HG02973 (cell line): ENCODE data around the gene COG1.

Experiments used
- ATAC-seq: cut with Tn5 transposase; IDR thresholded peaks from one replicate; pipeline ENCODE4 v1.9.1; 2021; ENCODE audit warnings: moderate library complexity; ENCODE audit not compliant: unreplicated experiment

The COG1 gene

GRCh38 chr17:73196500-73196899 is 3.6 kb downstream of the COG1 start:
- ATAC-seq = no peak

DNA sequence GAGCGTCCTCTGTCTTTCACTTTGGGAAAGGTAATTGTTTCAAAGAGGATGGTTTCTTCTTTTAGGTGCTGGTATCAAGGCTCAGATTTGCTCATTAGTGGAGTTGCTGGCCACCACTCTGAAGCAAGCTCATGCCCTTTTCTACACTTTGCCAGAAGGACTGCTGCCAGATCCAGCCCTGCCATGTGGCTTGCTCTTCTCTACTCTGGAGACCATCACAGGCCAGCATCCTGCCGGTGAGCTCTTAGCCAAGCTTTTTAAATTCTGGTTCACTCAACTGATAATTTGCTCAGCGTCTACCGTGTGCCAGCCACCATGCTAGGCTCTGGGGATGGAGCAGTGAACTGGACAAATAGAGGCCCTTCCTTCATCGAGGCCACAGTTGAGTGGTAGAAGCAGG is 4.3 kb downstream of the COG1 start:
- ATAC-seq = no peak

GRCh38 chr17:73198201-73198929 is 5.5 kb downstream of the COG1 start:
- ATAC-seq = no peak

GRCh38 chr17:73198930-73199260 is 6.0 kb downstream of the COG1 start:
- no peak for ATAC-seq

DNA sequence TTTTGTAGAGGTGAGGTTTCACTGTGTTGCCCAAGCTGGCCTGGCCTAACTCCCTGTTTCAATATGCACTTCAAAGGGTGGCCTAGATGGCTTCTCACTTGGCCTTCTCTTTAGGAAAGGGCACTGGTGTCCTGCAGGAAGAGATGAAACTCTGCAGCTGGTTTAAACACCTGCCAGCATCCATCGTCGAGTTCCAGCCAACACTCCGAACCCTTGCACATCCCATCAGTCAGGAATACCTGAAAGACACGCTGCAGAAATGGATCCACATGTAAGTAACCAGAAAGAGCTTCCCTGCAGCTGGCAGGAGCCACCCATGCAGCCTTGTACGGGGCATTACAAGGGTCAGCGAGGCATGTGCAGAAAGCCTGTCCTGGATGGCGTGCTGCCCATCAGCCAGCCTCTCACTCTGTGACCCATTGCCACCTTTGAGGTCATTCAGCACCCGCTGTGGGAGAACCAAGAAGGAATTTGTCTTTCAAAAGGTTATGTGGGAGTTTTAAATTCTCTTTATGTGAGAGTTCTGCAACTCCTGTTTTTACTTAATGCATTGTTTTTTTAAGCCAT is 7.0 kb downstream of the COG1 start:
- no peak for ATAC-seq

DNA sequence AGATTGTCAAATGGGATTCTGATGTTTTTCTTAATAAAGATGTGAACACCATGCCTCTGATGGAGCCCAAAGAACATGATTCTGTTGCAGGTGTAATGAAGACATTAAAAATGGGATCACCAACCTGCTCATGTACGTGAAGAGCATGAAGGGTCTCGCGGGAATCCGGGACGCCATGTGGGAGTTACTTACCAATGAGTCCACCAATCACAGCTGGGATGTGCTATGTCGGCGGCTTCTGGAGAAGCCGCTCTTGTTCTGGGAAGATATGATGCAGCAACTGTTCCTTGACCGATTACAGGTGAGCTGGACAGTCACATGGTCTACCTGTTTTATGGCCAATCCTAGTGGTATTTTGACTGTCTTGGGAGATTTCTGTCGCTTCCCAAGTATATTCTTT is 7.6 kb downstream of the COG1 start:
- no peak for ATAC-seq

GRCh38 chr17:73201215-73202069 is 8.6 kb downstream of the COG1 start:
- ATAC-seq = no peak

- no peak for ATAC-seq
These were observed 10.4 kb downstream of the COG1 start for GRCh38 chr17:73203135-73203787.

GRCh38 chr17:73203788-73204479 is 11.1 kb downstream of the COG1 start:
- no peak for ATAC-seq

DNA sequence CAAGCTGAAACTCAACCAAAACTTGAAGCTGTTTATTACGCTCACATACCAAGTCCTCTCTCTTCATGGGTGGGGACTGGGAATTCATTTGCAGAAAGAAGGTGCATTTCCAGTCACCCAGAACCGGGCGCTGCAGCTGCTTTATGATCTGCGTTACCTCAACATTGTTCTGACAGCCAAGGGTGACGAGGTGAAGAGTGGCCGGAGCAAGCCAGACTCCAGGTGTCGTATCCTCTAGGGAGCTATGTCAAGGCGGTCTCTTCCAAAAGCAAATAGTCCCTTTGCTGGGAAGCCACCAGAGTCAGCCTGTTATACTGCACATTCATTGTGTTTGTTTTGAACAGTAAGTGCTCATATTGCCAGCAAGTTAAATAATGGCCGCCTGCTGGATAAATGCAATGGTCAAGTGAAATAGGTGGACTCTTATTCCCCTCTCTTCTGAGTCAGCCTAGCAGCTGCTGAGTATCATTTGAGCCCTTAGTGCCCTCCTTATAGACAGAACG is 12.7 kb downstream of the COG1 start:
- no peak for ATAC-seq

- no peak for ATAC-seq
These were observed 15.4 kb downstream of the COG1 start for GRCh38 chr17:73208139-73208827.

DNA sequence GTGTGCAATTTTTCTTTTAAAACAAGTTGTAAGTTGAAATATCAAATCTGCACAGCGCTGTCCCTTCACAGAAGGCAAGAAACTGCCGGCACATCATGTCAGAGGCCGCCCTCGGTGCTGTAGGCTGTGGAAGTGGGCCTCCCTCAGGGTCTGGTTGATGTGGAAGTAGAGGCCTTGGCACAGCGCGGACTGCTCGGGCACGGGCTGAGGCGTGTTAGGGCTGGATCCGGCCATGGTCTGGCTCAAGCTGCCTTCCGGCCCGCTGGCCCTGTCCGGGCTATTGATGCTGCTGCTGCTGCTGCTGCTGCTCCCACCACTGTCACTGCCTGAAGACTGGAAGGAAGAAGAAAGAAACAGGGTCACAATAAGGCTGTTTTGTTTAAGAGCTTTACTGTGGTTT is 16.6 kb downstream of the COG1 start:
- ATAC-seq = no peak

DNA sequence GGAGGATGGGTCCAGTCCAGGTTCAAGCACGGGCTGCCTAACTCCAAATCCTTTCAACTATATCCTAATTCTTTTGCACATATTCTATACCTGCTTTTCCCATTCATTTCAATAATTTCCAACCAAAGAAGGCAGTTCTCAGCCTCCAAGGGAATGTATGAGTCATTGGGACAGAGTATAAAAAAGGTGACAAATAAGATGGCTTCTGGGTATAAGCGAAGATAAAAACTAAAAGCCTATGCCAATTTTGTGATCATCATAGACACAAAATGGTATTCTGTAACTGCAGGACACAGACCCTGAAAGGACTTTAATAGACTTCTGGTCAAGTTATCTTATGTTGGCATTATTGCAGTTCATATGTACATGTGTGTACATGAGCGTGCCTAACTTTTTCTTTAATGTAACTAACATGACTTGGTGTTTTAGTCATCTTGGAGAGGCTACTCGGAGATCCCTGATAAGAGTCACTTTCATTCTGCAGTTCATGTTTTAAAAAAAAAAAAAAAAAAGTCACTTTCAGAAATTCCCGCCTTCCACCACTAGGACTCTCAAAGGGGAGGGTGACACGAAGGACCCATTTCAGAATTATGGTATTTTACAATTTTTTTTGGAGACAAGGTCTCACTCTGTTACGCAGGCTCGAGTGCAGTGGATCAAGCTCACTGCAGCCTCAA is 17.3 kb downstream of the COG1 start:
- ATAC-seq = no peak

- no peak for ATAC-seq
These were observed 18.9 kb downstream of the COG1 start for GRCh38 chr17:73211745-73212144.

GRCh38 chr17:73214008-73214407 is 21.2 kb downstream of the COG1 start:
- no peak for ATAC-seq

- ATAC-seq = no peak
These were observed 22.0 kb downstream of the COG1 start for GRCh38 chr17:73214851-73215250.

GRCh38 chr17:73215447-73215846 is 22.6 kb downstream of the COG1 start:
- ATAC-seq = no peak

DNA sequence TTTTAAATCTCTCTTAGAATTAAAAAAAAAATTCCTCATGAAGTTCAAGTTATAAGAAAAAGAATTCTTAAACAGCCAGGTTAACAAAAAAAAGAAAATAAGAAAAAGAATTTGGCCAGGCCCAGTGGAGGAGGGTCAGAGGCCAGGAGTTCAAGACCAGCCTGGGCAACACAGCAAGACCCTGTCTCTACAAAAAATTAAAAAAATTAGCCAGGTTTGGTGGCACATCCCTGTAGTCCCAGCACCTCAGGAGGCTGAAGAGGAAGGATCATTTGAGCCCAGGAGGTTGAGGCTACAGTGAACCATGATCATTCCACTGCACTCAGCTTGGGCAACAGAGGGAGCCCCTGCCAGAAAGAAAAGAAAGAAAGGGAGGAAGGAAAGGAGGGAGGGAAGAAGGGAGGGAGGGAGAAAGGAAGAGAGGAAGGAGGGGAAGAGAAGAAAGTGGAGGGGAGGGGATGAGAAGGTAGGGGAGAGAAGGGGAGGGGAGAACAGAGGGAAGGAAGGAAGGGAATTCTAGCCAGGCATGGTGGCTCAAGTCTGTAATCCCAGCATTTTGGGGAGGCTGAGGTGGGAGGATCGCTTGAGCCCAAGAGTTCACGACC is 30.9 kb downstream of the COG1 start:
- no peak for ATAC-seq

DNA sequence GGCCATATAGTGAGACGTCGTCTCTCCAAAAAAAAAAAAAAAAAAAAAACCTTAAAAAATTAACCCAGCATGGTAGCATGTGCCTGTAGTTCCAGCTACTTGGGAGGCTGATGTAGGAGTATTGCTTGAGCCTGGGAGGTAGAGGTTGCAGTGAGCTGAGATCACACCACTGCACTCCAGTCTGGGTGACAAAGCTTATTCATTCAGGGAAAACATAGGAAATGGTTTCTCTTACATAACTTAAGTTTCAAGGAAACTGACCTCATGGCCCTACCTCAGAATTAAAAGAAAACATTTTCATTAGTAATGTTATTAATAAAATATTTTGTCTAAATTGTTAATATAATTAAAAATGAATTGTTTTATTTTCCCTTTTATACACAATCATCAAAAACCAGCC is 31.4 kb downstream of the COG1 start:
- no peak for ATAC-seq
